Type B pancreatic cell (in vitro differentiated cells): ENCODE measurements around the gene ASPRV1. TPM values are rescaled to one million over a fixed set of nuclear protein-coding genes. Genes with fewer than 3 reads are reported as not detected.

Source experiments
- DNase-seq: peaks from one replicate; pipeline ENCODE4 v3.0.0; 2021; ENCODE audit warnings: mixed read lengths; ENCODE audit not compliant: unreplicated experiment; ENCODE audit errors: extremely low spot score
- H3K27ac Mint-ChIP-seq: 2 replicates; pipeline ENCODE4 v1.8.0; 2021; ENCODE audit warnings: mild to moderate bottlenecking, mixed read lengths
- H3K27me3 Mint-ChIP-seq: 2 replicates; pipeline ENCODE4 v1.8.0; 2021; ENCODE audit warnings: mixed read lengths
- H3K36me3 Mint-ChIP-seq: 2 replicates; pipeline ENCODE4 v1.8.0; 2021; ENCODE audit warnings: mixed read lengths
- H3K4me1 Mint-ChIP-seq: one replicate; pipeline ENCODE4 v1.8.0; 2021; ENCODE audit warnings: mixed read lengths; ENCODE audit not compliant: unreplicated experiment
- H3K4me3 Mint-ChIP-seq: 2 replicates; pipeline ENCODE4 v1.8.0; 2021; ENCODE audit warnings: mild to moderate bottlenecking, mixed read lengths
- H3K9me3 Mint-ChIP-seq: 2 replicates; pipeline ENCODE4 v1.8.0; 2021; ENCODE audit warnings: mixed read lengths
- CTCF ChIP-seq: fragments of 200-600 bp; sonication (generic); conservative IDR thresholded peaks from 2 replicates; pipeline ENCODE4 v1.5.0; 2021; ENCODE audit warnings: antibody characterized with exemption, mild to moderate bottlenecking
- total RNA-seq: library from RNA; stranded (reverse); gene quantifications from 2 replicates; pipeline ENCODE4 v1.2.1, GENCODE V29; 2021; ENCODE audit warnings: low replicate concordance

ASPRV1 gene
- total RNA-seq, 1 donor from 2014 or later: 1.3 TPM

DNA sequence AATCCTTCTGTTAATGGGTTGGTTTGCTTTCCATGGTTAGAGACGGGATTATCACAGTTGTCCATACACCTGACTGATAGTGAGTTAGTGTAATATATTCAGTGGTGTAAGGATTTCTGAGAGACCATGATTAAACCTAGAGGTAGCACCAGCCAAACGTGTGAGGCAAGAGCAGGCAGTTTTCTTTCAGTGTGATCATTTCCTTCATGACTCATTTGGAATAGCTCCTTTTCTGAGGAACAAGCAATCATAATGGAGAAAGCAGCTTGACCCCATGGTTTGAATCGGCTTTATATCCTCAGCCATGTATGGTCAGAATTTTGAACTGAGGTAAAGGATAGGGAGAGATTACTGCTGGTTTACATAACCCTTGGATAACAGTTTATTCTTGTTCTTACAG is 43.6 kb downstream of the ASPRV1 start:
- Mint-ChIP-seq H3K4me3 (no peak overlapping the region), H3K27ac (no peak overlapping the region), H3K9me3 (no peaks in the 10 kb centered on the region), H3K36me3 (no peaks in the 10 kb centered on the region), H3K4me1 (no peaks in the 10 kb centered on the region), H3K27me3 (peaks cover 3% of the 10 kb centered on the region)
- no peak for TF ChIP-seq CTCF
- no peak for DNase-seq

- Mint-ChIP-seq H3K27me3 (peaks cover 3% of the 10 kb centered on the region), H3K4me1 (no peaks in the 10 kb centered on the region), H3K36me3 (no peaks in the 10 kb centered on the region), H3K4me3 (peak overlapping the region; percentile 84), H3K27ac (peak overlapping the region; percentile 41), H3K9me3 (no peaks in the 10 kb centered on the region)
- no peak for TF ChIP-seq CTCF
- no peak for DNase-seq
These were observed 45.3 kb downstream of the ASPRV1 start for GRCh38 chr2:69916106-69916505.

DNA sequence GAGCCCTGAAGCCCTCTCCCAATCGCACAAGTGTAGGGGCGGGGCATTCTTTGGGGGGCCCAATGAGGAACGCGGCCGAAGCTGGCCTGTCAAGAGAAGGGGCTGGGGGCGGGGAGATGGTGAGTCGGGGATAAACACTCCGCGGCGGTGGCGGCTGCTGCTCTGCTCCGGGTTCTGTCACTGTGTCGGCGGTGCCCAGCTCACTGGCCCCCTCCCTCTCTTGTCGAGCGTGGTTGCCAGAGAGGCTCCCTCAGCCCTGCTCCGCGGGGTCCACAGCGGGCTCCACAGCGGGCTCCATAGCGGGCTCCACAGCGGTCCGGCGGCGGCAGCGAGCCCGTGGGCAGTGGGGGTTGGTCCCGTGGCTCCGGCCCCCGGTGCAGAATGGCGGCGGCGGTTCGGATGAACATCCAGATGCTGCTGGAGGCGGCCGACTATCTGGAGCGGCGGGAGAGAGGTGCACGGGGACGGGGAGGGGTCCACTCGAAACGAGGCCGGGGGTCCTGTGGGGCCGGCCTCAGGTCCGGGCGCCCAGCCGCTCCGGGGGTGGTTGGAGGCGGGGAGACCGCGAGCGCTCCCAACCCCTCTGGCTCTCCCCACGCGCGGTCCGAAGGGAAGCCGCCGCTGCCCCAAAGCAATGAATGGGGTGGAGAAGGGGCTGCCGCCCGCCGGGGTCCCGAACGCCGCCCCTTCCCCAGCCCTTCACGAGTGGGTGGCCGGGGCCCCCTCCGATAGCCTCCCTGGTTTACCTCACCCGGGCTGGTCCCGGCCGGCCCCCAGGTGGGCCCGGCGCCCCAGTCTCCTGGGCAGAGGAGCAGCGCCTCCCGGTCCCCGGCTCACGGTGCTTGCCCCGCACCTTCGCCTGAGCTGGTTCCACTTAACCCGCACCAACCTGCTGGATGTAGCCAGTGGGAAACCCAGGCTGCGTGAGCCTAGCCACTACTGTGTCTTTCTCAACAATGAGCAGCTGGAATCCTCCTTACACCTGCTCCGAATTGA is 46.2 kb downstream of the ASPRV1 start, which contains the start of gene MXD1:
TSS of gene MXD1 (plus strand) at position 160 of the 996 bp plus-strand sequence. CDS start at position 382, 222 bp downstream.
- Mint-ChIP-seq H3K4me1 (no peaks in the 10 kb centered on the region), H3K27me3 (peaks cover 3% of the 10 kb centered on the region), H3K9me3 (no peaks in the 10 kb centered on the region), H3K27ac (peak within 1 kb of the TSS; percentile 95), H3K36me3 (no peaks in the 10 kb centered on the region), H3K4me3 (peak within 1 kb of the TSS; percentile 89)
- TF ChIP-seq CTCF: no peak
- DNase-seq: no peak

GRCh38 chr2:69914164-69914949 is 47.1 kb downstream of the ASPRV1 start:
- Mint-ChIP-seq H3K36me3 (no peaks in the 10 kb centered on the region), H3K9me3 (no peaks in the 10 kb centered on the region), H3K27ac (peak overlapping the region; percentile 95), H3K4me3 (peak overlapping the region; percentile 89), H3K4me1 (no peaks in the 10 kb centered on the region), H3K27me3 (peaks cover 3% of the 10 kb centered on the region)
- TF ChIP-seq CTCF: no peak
- DNase-seq: peak; percentile 99

DNA sequence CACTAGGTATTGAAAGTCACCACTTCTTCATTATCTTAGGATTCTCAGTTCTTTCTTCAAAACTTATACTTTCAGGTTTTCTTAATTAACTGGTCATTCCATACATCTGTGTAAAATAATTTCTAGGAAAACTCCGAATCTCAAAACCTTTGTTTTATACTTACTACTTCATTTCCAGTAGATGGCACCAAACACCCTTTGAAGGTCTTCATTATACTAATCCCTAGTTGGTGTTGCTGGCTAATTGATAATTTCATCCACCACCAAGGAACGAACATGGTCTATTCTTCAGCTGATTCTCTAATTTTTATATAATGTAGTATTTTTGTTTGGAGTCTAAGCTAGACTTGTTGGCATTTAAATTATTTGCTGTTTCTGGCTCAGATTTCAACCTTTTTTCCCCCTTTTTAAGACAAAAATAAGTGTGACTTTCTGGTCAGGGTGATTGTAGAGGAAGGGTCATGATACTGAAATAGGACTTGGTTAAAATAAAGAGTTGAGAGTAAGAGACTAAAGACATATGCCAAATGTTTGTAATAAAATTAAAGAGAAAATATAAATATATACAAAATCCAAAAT is 49.4 kb downstream of the ASPRV1 start:
- Mint-ChIP-seq H3K27ac (peak overlapping the region; percentile 70), H3K27me3 (peaks cover 3% of the 10 kb centered on the region), H3K36me3 (no peaks in the 10 kb centered on the region), H3K9me3 (no peaks in the 10 kb centered on the region), H3K4me1 (no peaks in the 10 kb centered on the region), H3K4me3 (peak overlapping the region; percentile 25)
- no peak for DNase-seq
- peak; percentile 85 for TF ChIP-seq CTCF
